GM12872 (cell line): ENCODE measurements around the gene VIPAS39.

ENCODE experiments used
- TF ChIP-seq, protein P1 (sequence below): IDR thresholded peaks from 3 replicates; pipeline ENCODE4 v1.5.1; 2011; ENCODE audit warnings: low read depth, mild to moderate bottlenecking, low read length, moderate library complexity; ENCODE audit not compliant: insufficient read depth

VIPAS39 gene

DNA sequence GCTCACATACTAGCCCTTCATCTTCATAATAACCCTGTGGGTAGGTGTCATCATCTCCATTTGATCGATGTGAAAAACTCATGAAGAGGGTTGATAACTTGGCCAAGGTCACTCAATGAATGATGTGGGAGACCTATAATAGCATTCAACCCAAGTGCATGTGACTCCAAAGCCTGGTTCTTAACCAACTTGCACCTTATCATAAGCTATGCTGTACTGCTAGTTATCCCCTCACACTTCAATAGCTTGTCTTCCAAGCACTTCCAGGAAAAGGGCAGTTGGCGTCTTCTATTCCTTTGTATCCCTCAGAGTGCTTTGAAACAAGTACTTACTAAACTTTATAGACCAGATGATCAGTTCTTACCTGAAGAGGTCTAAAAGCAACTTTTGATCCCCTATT lies 15.2 kb downstream of the VIPAS39 start:
- TF ChIP-seq, protein P1, sequence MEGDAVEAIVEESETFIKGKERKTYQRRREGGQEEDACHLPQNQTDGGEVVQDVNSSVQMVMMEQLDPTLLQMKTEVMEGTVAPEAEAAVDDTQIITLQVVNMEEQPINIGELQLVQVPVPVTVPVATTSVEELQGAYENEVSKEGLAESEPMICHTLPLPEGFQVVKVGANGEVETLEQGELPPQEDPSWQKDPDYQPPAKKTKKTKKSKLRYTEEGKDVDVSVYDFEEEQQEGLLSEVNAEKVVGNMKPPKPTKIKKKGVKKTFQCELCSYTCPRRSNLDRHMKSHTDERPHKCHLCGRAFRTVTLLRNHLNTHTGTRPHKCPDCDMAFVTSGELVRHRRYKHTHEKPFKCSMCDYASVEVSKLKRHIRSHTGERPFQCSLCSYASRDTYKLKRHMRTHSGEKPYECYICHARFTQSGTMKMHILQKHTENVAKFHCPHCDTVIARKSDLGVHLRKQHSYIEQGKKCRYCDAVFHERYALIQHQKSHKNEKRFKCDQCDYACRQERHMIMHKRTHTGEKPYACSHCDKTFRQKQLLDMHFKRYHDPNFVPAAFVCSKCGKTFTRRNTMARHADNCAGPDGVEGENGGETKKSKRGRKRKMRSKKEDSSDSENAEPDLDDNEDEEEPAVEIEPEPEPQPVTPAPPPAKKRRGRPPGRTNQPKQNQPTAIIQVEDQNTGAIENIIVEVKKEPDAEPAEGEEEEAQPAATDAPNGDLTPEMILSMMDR: no peak

DNA sequence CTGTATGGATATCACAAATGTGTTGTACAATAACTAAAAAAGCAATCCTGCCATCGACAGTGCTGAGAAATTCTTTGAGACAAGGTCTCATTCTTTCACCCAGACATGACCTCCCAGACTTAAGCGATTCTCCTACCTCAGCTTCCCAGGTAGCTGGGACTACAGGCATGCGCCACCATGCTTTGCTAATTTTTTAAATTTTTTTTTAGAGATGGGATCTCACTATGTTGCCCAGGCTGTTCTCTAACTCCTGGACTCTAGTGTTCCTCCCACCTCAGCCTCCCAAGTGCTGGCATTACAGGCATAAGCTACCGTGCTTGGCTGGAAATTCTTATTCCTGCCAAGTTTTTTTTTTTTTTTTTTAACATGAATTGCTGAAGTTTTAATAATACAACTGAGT lies 17.5 kb downstream of the VIPAS39 start:
- TF ChIP-seq, protein P1: no peak

GRCh38 chr14:77438596-77438995 lies 18.8 kb downstream of the VIPAS39 start:
- TF ChIP-seq, protein P1: no peak

GRCh38 chr14:77436042-77436441 lies 21.4 kb downstream of the VIPAS39 start:
- TF ChIP-seq, protein P1: no peak

DNA sequence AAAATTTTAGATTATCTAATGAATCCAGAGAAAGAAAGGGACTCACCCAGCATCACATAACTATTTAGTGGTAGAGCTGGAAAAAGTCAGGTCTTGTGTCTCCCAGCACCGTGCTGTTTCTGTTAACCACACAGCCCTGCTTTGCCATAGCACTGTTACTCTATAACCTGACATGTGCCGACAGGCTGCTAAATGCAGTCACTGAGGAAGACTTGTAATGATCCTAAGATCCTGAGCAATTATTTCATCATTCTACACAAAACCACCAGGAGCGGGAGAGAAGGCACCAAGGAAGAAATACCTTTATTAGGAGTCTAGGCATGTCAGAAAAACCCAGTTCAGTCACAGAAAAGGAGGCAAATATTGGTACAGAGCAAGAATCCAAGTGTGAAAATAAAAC lies 31.0 kb downstream of the VIPAS39 start:
- TF ChIP-seq, protein P1: no peak

GRCh38 chr14:77424862-77425261 lies 32.5 kb downstream of the VIPAS39 start:
- TF ChIP-seq, protein P1: no peak

DNA sequence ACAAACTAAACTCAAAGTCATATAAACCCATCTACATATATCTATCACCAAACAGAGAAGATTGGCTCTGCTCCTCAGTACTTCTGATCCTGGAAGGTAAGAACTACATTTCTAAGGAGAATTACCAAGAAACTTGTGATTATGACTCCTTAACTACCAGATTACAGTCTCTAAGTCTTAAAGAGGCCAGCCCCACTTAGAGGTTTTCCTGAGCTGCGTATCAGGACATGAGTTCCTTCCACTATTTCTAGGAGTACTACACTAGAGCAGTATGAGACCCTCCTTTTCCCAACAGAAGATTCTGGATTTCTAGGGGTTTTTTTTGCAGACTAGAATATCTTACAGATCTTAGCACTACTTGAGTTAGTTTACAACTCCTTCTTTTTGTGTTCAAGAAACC lies 34.0 kb downstream of the VIPAS39 start, which contains the start of gene NOXRED1:
TSS of gene NOXRED1 (minus strand) at position 101 of the 400 bp plus-strand sequence. CDS start 634 bp downstream, outside the sequence.
- TF ChIP-seq, protein P1: no peak
